ENCODE results near the gene P2RX7.
"Not testable (repeated sequence)": the region's sequence is repeated elsewhere in the genome, so short reads cannot be mapped to it uniquely, and the experiment has no call there.

P2RX7 gene

GRCh38 chr12:121205491-121205890 is 72.8 kb downstream of the P2RX7 start:
- DNase-seq (ENCODE audit: low read depth in 2 of 2): no peak

DNA sequence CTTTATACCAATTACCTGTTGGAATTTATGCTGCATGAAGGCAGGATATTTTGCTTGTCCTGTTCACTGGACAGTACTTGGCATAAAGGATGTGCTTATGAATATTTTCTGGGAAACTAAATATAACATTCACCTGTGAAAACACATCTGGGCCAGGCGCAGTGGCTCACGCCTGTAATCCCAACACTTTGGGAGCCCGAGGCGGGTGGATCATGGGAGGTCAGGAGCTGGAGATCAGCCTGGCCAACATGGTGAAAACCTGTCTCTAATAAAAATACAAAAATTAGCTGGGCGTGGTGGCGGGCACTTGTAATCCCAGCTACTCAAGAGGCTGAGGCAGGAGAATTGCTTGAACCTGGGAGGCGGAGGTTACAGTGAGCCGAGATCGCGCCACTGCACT is 75.9 kb downstream of the P2RX7 start:
- not testable (repeated sequence) for DNase-seq (ENCODE audit: low read depth in 2 of 2)

DNA sequence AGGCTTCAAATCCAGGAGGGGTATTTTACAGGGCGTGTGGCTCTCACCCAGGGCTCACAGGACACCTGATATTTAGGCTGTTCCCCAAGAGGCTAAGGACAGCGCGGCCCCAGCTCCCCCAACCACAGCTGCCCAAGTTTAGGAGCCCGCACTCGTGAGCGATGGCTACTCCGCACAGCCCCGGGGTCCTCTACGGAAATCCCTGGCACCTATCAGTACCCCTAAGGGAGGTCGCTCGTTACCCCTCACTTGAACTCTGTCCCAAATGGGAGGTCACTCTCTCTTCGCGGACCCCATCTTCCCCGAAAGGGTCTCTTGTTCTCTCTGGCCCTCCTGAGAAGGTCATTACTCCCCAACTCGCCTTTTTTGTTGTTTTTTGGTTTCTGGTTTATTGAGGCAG is 76.5 kb downstream of the P2RX7 start:
- DNase-seq (ENCODE audit: low read depth in 2 of 2): no peak

DNA sequence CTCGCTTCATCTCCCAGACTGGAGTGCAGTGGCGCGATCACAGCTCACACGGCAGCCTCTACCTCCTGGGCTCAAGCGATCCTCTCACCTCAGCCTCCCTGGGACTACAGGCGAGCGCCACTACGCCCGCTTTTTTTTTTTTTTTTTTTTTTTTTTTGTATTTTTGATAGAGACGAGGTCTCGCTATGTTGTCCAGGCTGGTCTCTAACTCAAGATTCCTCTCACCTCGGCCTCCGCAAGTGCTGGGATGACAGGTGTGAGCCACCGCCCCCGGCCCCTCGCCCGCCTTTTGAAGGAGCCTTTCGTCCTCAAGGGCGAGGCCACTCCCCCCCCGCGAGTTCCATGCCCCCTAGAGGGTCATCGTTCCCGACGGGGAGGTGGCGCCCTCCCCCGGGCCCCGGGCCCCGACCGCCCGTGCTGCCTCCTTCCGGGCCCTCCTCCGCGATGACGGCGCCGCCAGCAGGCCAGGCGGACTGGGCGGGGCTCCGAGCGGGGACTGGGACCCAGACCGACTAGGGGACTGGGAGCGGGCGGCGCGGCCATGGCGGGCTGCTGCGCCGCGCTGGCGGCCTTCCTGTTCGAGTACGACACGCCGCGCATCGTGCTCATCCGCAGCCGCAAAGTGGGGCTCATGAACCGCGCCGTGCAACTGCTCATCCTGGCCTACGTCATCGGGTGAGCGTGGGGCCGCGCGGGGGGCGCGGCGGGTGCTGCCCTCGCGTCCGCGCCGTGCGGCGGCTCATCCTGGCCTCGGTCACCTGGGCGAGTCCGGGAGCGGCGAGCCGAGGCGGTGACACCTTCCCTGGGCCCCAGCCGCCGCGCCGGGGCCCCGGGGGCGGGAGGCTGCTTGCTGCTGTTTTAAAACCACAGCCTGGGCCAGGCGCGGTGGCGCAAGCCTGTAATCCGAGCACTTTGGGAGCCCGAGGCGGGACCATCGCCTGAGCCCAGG is 77.2 kb downstream of the P2RX7 start, which contains the start of gene P2RX4:
TSS of gene P2RX4 (plus strand) at position 506 of the 949 bp plus-strand sequence. CDS start at position 542, 36 bp downstream.
- DNase-seq (ENCODE audit: low read depth in 2 of 2): peak; percentile 71 to 85

DNA sequence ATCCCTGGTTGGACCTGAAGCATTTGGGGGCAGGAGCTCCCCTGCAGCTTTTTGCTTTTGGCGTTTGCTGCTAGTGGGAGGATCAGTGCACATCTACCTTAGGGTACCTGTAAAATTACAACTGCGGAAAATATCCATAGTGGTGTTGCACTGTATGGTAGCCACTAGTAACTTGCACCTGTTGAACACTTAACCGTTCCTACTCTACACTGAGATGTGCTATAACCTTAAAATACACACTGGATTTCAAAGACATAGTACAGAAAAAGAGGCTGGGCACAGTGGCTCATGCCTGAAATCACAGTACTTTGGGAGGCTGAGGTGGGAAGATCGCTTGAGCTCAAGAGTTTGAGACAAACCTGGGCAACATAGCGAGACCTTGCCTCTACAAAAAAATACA is 80.2 kb downstream of the P2RX7 start:
- DNase-seq (ENCODE audit: low read depth in 2 of 2): no peak

GRCh38 chr12:121214166-121214777 is 81.6 kb downstream of the P2RX7 start:
- no peak for DNase-seq (ENCODE audit: low read depth in 2 of 2)

- no peak for DNase-seq (ENCODE audit: low read depth in 2 of 2)
Observed at GRCh38 chr12:121214855-121215745, 82.4 kb downstream of the P2RX7 start.

- no peak for DNase-seq (ENCODE audit: low read depth in 2 of 2)
Observed at GRCh38 chr12:121216102-121216501, 83.4 kb downstream of the P2RX7 start.

GRCh38 chr12:121217063-121217462 is 84.4 kb downstream of the P2RX7 start:
- no peak for DNase-seq (ENCODE audit: low read depth in 2 of 2)

- no peak for DNase-seq (ENCODE audit: low read depth in 2 of 2)
Observed at GRCh38 chr12:121217761-121218160, 85.1 kb downstream of the P2RX7 start.

- no peak for DNase-seq (ENCODE audit: low read depth in 2 of 2)
Observed at GRCh38 chr12:121218588-121219352, 86.1 kb downstream of the P2RX7 start.

GRCh38 chr12:121219353-121219986 is 86.8 kb downstream of the P2RX7 start:
- DNase-seq (ENCODE audit: low read depth in 2 of 2): no peak

DNA sequence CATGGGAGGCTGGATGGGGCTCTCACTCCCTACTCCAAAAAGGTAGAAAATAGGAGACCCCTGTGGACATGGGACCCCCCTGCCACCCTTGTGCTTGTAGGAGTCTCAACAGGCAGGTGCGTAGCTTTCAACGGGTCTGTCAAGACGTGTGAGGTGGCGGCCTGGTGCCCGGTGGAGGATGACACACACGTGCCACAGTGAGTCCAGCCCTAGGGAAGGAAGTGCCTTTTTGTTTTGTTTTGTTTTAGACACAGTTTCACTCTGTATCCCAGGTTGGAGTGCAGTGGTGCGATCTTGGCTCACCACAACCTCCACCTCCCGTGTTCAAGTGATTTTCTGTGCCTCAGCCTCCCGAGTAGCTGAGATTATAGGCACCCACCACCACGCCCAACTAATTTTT is 90.2 kb downstream of the P2RX7 start:
- no peak for DNase-seq (ENCODE audit: low read depth in 2 of 2)

- peak in 1 of 2 donors; percentile 22 for DNase-seq (ENCODE audit: low read depth in 2 of 2)
Observed at GRCh38 chr12:121223292-121224285, 90.9 kb downstream of the P2RX7 start.

- no peak for DNase-seq (ENCODE audit: low read depth in 2 of 2)
Observed at GRCh38 chr12:121224591-121224990, 91.9 kb downstream of the P2RX7 start.

DNA sequence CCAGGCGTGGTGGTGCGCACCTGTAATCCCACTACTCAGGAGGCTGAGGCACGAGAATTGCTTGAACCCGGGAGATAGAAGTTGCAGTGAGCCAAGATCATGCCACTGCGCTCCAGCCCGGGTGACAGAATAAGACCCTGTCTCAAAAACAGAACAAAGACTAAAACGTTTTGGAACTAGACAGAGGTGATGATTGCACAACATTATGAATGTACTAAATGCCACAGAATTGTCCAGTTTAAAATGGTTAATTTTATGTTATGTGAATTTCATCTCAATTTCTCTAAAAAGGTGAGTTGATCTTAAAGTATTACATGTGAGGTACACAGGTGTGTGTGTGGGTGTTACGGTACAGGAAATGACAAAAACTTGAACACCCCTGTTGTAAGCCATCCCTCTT is 93.7 kb downstream of the P2RX7 start:
- no peak for DNase-seq (ENCODE audit: low read depth in 2 of 2)

GRCh38 chr12:121226871-121227270 is 94.2 kb downstream of the P2RX7 start:
- DNase-seq (ENCODE audit: low read depth in 2 of 2): not testable (repeated sequence)

GRCh38 chr12:121227294-121227693 is 94.6 kb downstream of the P2RX7 start:
- no peak for DNase-seq (ENCODE audit: low read depth in 2 of 2)

DNA sequence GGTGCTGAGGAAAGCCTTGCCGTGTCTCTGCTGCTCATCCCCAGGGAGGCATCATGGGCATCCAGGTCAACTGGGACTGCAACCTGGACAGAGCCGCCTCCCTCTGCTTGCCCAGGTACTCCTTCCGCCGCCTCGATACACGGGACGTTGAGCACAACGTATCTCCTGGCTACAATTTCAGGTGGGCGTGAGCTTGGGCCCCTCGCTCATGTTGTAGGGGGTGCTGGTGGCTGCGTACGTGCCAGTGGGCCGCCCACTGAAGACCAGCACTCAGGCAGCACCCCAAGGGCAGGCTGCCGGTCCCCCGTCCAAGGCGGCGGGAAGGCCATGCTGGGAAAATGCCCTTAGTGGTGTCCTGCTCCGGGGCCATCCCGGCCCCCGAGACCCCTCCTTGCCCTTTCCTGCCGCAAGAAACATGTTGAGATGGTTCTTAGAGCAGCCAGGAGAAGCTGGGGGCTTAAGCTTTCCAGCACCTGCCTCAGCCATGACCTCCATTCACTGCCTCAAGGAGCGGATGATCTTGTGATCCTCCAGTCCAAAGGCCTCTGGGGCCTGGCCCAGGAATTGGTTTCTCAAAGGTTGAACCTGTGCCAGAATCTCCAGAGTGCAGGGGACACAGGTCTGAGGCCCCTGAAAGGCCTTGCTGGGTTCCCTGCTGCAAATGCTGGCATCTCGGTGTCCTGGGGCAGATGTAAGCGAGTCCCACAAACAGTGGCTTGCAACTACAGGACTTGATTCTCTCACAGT is 96.4 kb downstream of the P2RX7 start:
- DNase-seq (ENCODE audit: low read depth in 2 of 2): no peak

All from activated CD4-positive, alpha-beta T cell treated with anti-CD3 and anti-CD28 coated beads for 24 hours (primary cell).